IPS-20b (cell line): ENCODE results near the gene COMT.
"Not testable (repeated sequence)": the region's sequence is repeated elsewhere in the genome, so short reads cannot be mapped to it uniquely, and the experiment has no call there.

Experiments used
- H3K27ac ChIP-seq: one replicate; pipeline ENCODE4 v1.5.1; 2013; ENCODE audit warnings: low read length
- H3K27me3 ChIP-seq: 2 replicates; pipeline ENCODE4 v1.6.1; 2013; ENCODE audit warnings: mild to moderate bottlenecking, low read length, inconsistent platforms; ENCODE audit not compliant: insufficient read depth
- H3K36me3 ChIP-seq: 2 replicates; pipeline ENCODE4 v1.6.1; 2013; ENCODE audit warnings: low read depth, mild to moderate bottlenecking, inconsistent platforms, low read length, moderate library complexity; ENCODE audit not compliant: insufficient read depth
- H3K4me1 ChIP-seq: 2 replicates; pipeline ENCODE4 v1.6.1; 2013; ENCODE audit warnings: mild to moderate bottlenecking, control low read depth, inconsistent platforms, low read length, moderate library complexity; ENCODE audit not compliant: insufficient read depth
- H3K4me3 ChIP-seq: 2 replicates; pipeline ENCODE4 v1.5.1; 2013; ENCODE audit warnings: mild to moderate bottlenecking, low read length, inconsistent platforms
- H3K9ac ChIP-seq: 2 replicates; pipeline ENCODE4 v1.6.1; 2013; ENCODE audit warnings: low read depth, mild to moderate bottlenecking, inconsistent platforms, low read length, moderate library complexity
- H3K9me3 ChIP-seq: 2 replicates; pipeline ENCODE4 v1.6.1; 2013; ENCODE audit warnings: mild to moderate bottlenecking, low read depth, low read length, inconsistent platforms; ENCODE audit not compliant: insufficient read depth

Gene COMT

DNA sequence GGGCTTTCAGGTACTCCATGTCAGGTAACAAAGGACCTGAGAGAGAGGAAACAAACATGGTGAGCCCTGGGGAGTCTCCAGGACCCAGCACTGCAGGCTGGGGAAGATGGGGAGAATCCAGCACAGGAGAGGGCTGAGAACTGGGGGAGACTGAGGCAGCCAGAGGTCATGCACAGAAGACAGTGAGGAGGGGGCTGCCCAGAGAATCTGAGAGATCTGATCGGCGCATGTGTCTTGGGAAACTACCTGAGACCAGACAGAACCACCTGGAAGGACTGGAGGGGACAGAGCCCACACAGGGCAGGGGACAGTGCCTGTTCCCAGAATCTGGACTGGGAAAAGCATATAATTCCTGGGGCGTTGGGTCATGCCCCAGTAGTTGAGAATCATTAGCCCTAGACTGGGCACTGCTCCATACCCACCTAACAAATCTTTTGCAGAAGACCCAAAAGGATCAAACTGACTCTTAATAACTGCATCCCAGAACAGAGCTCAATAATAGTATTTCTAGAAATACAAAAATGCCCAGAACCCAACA, 20.0 kb upstream of the COMT start:
- H3K27me3 ChIP-seq = no peaks in the 10 kb centered on the region
- no peak overlapping the region for H3K9ac ChIP-seq
- H3K36me3 ChIP-seq = no peaks in the 10 kb centered on the region
- no peak overlapping the region for H3K4me3 ChIP-seq
- H3K27ac ChIP-seq = no peak overlapping the region
- H3K9me3 ChIP-seq = no peaks in the 10 kb centered on the region
- no peaks in the 10 kb centered on the region for H3K4me1 ChIP-seq

DNA sequence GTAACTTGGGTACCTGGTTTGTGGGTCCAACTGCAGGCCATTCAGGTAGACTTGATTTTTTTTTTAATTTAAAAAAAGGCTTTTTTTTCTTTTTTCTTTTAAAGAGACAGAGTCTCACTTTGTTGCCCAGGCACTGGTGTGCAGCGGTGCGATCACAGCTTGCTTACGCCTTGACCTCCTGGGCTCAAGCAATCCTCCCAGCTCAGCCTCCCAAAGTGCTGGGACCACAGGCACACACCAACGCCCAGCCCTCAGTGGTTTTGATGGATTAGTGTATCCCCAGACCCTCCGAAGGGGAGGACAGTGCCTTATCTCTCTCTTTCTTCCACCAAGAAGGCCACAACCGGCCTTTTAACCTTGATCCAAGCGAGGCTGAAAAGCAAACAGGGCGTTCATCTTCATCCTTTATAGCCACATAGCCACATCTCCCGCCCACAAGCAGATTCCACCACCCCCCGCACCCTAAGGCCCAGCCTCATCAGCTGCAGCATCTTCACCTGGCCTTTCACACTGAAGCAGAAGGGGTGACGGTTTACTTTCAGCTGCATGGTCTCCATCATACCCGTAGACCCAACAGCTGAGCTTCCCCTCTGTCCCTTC, 17.6 kb upstream of the COMT start:
- Histone ChIP-seq H3K36me3 (no peaks in the 10 kb centered on the region), H3K9me3 (no peaks in the 10 kb centered on the region), H3K9ac (no peak overlapping the region), H3K27me3 (no peaks in the 10 kb centered on the region), H3K4me1 (no peaks in the 10 kb centered on the region), H3K4me3 (no peak overlapping the region), H3K27ac (no peak overlapping the region)

DNA sequence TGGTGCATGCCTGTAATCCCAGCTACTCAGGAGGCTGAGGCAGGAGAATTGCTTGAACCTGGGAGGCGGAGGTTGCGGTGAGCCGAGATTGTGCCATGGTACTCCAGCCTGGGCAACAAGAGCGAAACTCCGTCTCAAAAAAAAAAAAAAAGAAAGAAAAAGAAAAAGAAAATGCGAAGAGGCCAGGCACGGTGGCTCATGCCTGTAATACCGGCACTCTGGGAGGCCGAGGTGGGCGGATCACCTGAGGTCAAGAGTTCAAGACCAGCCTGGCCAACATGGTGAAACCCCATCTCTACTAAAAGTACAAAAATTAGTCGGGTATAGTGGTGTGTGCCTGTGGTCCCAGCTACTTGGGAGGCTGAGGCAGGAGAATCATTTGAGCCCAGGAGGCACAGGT, 15.5 kb upstream of the COMT start:
- not testable (repeated sequence) for H3K4me1 ChIP-seq, H3K9me3 ChIP-seq, H3K27me3 ChIP-seq, H3K9ac ChIP-seq, H3K36me3 ChIP-seq, H3K4me3 ChIP-seq, H3K27ac ChIP-seq

DNA sequence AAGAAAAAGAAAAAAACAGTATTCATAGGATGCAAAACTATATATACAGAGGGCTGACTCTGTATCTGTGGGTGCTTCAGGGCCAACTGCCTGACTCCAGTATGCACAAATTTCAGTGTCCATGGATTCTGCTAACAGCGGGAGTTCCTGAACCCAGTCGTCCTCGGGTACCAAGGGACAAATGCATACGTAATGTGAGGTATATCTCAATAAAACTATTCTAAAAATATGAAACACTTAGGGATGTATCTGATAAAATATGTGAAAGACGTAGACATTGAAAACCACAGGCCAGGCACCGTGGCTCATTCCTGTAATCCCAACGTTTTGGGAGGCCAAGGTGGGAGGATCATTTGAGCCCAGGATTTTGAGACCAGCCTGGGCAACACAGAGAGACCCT, 13.9 kb upstream of the COMT start:
- Histone ChIP-seq H3K9ac (no peak overlapping the region), H3K9me3 (no peaks in the 10 kb centered on the region), H3K4me3 (no peak overlapping the region), H3K36me3 (no peaks in the 10 kb centered on the region), H3K27me3 (no peaks in the 10 kb centered on the region), H3K4me1 (no peaks in the 10 kb centered on the region), H3K27ac (no peak overlapping the region)

DNA sequence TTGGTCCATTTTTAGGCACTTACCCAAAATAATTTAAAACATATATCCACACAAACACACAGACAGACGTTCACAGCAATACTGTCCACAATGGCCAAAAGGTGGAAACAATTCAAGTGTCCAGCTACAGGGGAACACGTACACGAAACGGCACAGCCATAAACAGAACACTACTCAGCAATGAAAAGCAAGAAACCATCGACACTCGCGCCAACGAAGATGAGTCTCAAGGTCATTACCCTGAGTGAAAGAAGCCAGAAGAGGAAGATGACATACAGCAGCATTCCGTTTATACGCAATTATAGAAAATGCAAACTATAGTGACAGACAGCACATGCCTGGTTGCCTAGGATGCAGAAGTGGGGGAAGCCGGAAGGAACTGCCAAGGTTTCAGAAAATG, 13.4 kb upstream of the COMT start:
- H3K4me1 ChIP-seq = no peaks in the 10 kb centered on the region

DNA sequence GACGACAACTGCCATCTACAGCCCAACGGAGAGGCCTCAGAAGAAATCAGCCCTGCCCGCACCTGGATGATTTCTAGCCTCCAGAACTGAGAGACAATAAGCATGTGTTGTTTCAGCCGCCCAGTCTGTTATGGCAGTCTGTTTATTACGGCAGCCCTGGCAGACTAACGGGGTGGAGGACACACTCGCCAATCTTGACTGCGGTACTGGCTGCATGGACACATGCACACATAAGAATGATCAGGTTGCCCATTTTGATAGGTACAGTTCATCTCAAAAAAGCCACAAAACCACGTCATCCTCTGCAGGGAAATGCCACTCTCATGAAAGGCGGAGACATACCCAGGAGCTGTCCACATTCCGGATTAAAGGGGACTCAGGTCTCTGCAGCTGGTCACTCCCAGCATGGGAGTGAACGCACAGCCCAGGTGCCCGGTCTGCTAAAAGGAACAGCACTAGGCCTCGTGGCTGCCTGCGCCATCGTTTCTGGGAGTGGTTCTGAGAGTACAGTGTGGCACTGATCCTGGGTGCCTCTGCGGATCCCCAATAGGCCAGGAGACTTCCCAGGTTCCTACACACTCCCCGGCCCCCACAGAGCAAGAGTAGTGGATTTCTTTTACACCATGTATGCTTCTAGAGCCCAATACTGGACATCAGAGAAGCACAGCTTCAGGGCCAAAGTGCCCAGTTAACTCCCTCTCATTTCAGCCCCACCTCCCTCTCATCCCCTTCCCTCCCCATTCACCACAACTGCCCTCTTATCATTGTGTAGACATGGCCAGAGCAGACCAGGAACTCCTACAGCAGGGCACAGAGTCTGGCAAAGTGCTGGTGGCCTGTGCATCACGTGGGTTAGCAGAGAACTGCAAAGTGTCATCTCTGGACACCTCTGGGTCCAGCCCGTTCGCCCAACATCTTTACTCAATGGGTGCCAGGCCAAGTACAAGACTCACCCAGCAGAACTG, 11.7 kb upstream of the COMT start:
- H3K27me3 ChIP-seq = no peaks in the 10 kb centered on the region
- no peaks in the 10 kb centered on the region for H3K4me1 ChIP-seq
- no peak overlapping the region for H3K27ac ChIP-seq
- H3K9me3 ChIP-seq = no peaks in the 10 kb centered on the region
- H3K9ac ChIP-seq = no peak overlapping the region
- H3K4me3 ChIP-seq = no peak overlapping the region
- no peaks in the 10 kb centered on the region for H3K36me3 ChIP-seq

More for the DNA sequence above, 13.4 kb upstream of the COMT start:
- Histone ChIP-seq H3K27ac (no peak overlapping the region), H3K36me3 (no peaks in the 10 kb centered on the region), H3K27me3 (no peaks in the 10 kb centered on the region), H3K4me3 (no peak overlapping the region), H3K9me3 (no peaks in the 10 kb centered on the region), H3K9ac (no peak overlapping the region)

DNA sequence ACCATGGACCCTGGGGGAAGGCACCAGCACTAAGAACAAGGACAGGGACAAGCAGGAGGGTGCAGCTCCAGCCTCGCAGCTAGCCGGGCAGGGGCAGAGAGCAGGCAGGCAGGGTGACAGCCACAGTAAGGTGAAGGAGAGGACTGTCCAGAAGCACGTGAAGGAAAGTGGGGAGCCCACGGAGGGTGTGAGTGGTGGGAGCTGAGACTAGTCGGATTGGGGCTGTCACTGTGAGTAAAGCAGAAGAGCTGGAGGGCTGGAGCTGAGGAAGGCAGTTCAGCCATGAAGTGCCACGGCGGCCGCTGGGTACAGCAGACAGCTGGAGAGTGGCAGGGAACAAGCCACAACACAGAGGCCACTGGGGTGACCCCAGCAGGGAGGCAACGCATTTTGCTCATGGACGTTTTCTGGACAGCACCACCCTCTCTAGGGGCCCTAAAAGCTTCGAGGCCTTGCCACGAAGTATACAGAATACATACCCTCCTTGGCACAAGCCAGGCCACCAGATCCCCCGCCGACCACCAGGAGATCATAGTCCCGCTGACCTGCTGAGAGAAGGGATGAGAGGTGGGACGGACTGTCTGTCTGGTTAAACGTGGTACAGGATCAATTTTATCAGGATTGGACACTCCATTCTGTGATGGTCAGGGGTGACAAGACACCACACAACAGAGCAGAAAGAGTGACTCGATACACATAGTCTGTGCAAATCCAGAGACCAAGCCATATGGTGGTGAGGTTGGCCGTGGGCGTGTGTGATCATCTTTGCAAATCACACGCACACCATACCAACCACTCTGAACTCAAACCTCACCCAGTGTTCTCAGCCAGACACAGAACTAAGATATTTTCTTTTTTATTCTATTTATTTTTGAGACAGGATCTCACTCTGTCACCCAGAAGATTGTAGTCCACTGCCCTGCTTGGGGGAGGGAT, 10.8 kb upstream of the COMT start:
- H3K36me3 ChIP-seq = no peaks in the 10 kb centered on the region
- no peak overlapping the region for H3K27ac ChIP-seq
- H3K9ac ChIP-seq = no peak overlapping the region
- H3K9me3 ChIP-seq = no peaks in the 10 kb centered on the region
- H3K4me1 ChIP-seq = no peaks in the 10 kb centered on the region
- no peaks in the 10 kb centered on the region for H3K27me3 ChIP-seq
- H3K4me3 ChIP-seq = no peak overlapping the region

DNA sequence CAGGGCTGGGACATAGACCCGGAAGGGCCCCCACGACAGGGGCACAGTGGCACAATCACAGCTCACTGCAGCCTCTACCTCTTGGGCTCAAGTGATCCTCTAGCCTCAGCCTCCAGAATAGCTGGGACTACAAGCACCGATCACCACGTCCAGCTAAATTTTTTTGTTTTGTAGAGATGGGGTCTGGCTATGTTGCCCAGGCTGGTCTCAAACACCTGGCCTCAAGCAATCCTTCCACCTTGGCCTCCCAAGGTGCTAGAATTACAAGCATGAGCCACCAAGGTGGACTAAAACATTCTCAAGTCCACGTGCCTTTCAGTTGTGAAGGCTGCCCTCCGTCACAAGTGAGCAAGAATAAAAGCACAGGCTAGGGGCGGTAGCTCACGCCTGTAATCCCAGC, 10.1 kb upstream of the COMT start:
- no peaks in the 10 kb centered on the region for H3K4me1 ChIP-seq
- no peak overlapping the region for H3K4me3 ChIP-seq
- no peak overlapping the region for H3K27ac ChIP-seq
- no peak overlapping the region for H3K9ac ChIP-seq
- H3K27me3 ChIP-seq = no peaks in the 10 kb centered on the region
- H3K9me3 ChIP-seq = no peaks in the 10 kb centered on the region
- no peaks in the 10 kb centered on the region for H3K36me3 ChIP-seq

DNA sequence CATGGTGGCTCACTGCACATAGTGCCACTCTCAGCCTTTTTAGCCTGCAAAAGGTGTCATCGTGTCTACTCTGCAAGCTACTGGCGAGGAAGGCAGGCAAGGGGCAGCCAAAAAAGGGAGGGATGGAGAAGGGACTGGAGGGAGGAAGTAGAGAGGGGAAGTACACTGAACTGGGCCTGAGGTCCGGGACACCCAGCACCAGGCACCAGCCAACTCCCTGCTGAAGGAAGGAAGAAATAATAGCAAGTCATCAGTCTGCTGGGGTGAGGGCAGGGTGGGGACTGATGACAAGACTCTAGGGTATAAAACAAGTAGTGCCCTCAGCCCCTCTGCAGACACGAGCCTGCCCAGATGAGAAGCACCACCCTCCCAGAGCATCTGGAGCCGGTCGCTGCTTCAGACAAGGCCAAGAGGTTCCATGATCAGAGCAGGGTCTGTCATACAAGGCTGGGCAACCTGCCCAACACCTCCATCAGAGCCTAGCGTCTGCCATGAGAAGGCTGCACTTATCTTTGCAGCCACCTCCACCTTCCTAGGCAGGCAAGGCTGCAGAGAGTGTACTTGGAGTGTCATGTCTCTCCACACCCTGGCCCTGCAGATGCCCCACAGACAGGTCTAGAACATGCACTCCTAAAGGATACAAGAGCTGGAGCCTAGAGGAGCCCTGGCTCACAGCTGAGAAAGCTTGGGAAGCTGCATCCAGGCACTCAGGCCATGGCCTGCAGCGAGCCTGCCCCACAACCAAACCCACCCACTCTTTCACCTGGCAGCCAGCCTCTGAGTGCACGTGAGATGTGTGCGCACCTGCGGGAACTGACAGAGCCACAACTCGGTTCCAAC, 9.0 kb upstream of the COMT start:
- no peaks in the 10 kb centered on the region for H3K9me3 ChIP-seq
- no peak overlapping the region for H3K4me3 ChIP-seq
- no peak overlapping the region for H3K27ac ChIP-seq
- no peak overlapping the region for H3K9ac ChIP-seq
- H3K4me1 ChIP-seq = no peaks in the 10 kb centered on the region
- no peaks in the 10 kb centered on the region for H3K27me3 ChIP-seq
- no peaks in the 10 kb centered on the region for H3K36me3 ChIP-seq

DNA sequence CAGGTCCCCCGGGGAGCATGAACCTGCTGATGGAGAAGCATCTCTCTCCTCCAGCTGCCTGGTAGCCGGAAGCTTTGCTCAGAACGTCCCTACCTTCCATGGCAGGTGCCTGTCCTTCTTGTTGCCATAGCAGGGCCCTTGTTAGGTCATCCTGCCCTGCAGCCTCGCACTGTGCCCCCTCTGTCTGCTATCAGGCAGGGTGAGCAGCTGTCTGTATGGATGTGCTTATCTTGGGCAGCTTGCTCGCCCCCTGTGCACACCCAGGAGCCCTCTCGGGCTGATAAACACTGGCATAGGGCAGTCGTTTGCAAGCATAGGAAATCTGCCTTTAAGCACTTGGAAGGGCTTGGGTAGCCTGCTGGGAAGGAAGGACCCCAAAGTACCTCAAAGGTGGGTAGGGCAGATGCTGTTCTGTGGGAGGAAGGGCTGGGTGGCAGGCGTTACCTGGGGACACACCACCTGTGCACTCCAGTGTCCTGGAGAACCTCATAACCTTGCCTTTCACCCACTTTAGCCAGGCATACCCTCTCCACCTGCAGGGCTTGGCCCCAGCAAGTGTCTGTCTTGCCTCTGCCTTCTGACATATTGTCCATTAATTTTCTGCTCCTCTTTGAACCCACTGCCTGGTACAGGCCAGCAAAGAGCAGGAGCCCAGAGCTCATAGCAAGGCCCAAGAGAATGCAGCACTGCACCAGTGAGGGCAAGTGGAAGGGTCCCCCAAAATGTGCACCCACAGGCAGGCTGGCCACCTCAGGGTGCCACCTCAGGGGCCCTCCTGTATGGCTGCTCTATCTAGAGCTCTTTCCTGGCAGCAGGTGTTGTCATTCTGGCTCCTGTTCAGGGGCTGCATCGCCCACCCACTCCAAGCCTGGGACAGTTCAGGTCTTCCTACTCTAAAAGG, 8.0 kb upstream of the COMT start:
- Histone ChIP-seq H3K36me3 (no peaks in the 10 kb centered on the region), H3K4me1 (no peaks in the 10 kb centered on the region), H3K9ac (no peak overlapping the region), H3K4me3 (no peak overlapping the region), H3K27ac (no peak overlapping the region), H3K9me3 (no peaks in the 10 kb centered on the region), H3K27me3 (no peaks in the 10 kb centered on the region)
